GM12874 (cell line): ENCODE measurements around the gene IFT43.
A peak's percentile ranks its signal among the peaks of the same experiment; 100 is the strongest.

Experiments
- CTCF ChIP-seq: IDR thresholded peaks from 2 replicates; pipeline ENCODE4 v1.5.1; 2011; ENCODE audit warnings: low read depth, mild to moderate bottlenecking, control low read depth, low read length, moderate library complexity; ENCODE audit not compliant: insufficient read depth

The IFT43 gene

DNA sequence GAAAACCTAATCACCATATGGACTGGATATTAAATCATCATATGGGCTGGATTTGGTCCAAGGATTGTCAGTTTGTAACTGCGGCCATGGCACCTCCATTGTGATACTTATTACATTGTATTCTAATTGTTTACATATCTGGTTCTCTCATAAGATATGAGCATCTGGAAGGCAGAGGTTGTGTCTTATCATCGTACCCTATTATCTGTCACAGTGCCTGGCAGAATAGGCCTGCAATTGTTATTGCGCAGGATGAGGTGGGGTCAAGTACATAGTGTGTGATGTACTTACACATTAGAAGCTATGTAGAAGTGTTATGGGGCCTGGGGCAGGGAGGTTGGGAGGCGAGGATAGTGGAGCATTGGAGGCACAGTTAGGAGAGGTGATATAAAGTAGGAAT lies 4.7 kb downstream of the IFT43 start:
- TF ChIP-seq CTCF, result no peak

GRCh38 chr14:75991753-75992152 lies 6.2 kb downstream of the IFT43 start:
- TF ChIP-seq CTCF, result no peak

- 0 out of 2 replicates have a peak, but pooled peaks have one; percentile 11 for TF ChIP-seq CTCF
Observed at GRCh38 chr14:75993567-75994041, 8.0 kb downstream of the IFT43 start.

DNA sequence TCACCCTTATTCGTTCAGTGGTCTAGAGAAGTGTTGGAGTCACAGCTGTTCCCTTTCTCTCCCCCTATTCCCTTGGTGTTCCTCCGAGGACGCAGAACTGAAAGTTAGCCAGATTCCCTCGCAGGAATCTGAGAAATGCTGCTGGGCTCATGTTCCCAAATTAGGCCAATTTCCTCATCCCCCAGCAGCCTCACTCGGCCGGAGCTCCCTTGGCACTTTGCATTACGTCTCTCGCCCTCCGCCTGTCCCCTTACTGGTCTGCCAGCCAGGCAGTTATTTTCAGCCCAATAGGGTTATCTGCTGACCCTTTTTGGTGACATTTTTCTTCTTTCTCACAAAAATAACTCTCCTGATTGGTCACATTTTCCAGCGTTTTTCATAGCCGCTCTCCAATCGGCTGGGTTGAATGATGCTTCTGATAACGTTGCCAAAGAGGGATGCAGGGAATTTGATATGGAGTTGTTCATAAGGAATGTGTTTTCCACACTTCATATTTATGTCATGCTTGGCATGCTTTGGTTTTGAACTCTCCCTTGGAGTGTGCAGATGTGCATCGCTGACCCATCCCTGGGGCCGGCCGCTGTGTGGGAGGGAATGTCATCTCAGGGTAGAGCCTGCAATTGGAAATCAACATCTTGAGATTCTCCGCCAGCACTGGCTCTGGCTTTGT lies 9.9 kb downstream of the IFT43 start:
- TF ChIP-seq CTCF, result no peak

DNA sequence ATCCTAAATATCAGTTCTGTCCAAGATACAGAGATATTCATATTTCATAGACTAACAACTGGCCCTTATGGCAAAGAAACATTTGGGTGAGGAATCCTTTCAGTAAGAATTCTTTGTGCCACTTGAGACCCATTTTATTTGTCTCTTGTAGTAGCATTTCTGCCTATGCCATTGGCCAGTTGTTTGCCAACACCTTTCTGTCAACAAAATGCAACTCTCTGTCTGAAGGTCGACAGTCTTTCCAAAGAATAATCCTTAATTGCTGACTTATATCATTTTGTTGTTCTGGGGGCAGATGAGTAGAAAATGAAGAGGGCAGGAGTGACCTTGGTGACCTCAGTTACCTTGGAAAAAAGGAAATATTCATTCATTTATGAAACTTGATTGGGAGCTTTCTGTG lies 10.9 kb downstream of the IFT43 start:
- TF ChIP-seq CTCF, result no peak

- no peak for TF ChIP-seq CTCF
Observed at GRCh38 chr14:75999511-76000190, 14.1 kb downstream of the IFT43 start.

- no peak for TF ChIP-seq CTCF
Observed at GRCh38 chr14:76002383-76002782, 16.8 kb downstream of the IFT43 start.
